GM12878 (cell line): ENCODE data around the gene RSBN1L. TPM values are rescaled to one million over a fixed set of nuclear protein-coding genes. Genes with fewer than 3 reads are reported as not detected.

Source experiments
- ATAC-seq: fragments of 200-7000 bp; cut with Tn5 transposase; 3 replicates; pipeline ENCODE4 v1.9.1; 2020; ENCODE audit warnings: mild to moderate bottlenecking, moderate library complexity
- BruUV-seq: library from RNA; stranded (reverse); fragments of 400-500 nt; replicated peaks from 2 replicates; lab custom pipeline; 2021; lab: Mats Ljungman, UMichigan
- CTCF ChIA-PET: fragments of 300-600 bp; sonication (Branson Sonifier 250); formaldehyde crosslinking; extraction: SDS; loops from one replicate; lab custom pipeline; 2021; ENCODE audit warnings: inconsistent platforms; lab: Yijun Ruan, JAX
- POLR2A ChIA-PET: fragments of 350-600 bp; formaldehyde crosslinking; extraction: SDS; loops from one replicate; lab custom pipeline; 2021; ENCODE audit warnings: inconsistent platforms; lab: Charles Lee
- RAD21 ChIA-PET: fragments of 300-600 bp; sonication (Branson Sonifier 250); formaldehyde crosslinking; loops from one replicate; lab custom pipeline; 2023; ENCODE audit warnings: antibody characterized with exemption; ENCODE audit not compliant: unreplicated experiment; lab: Charles Lee
- SMC1A ChIA-PET: fragments of 300-600 bp; sonication (Branson Sonifier 250); formaldehyde crosslinking; loops from one replicate; lab custom pipeline; 2023; ENCODE audit not compliant: unreplicated experiment, uncharacterized antibody; lab: Charles Lee
- DNase-seq: peaks from one replicate; pipeline ENCODE4 v3.0.0-alpha.2; 2011; ENCODE audit warnings: low read depth, low spot score
- FAIRE-seq: peaks from 3 replicates; lab custom pipeline; 2011; peaks lifted over from hg19 to GRCh38; lab: Jason Lieb, UNC
- H2AFZ ChIP-seq: 2 replicates; pipeline ENCODE4 v1.6.0; 2011; ENCODE audit warnings: low read depth, low read length, control low read depth; ENCODE audit not compliant: control insufficient read depth
- H3K27ac ChIP-seq: 2 replicates; pipeline ENCODE4 v1.5.1; 2011; ENCODE audit warnings: control low read depth; ENCODE audit not compliant: control insufficient read depth, insufficient read depth
- H3K27me3 ChIP-seq, 2 experiments: replicated peaks in 1 of 2; 2 replicates each; pipeline versions ENCODE4 v1.6.0 to v1.6.1; 2011; ENCODE audit warnings: low read length in 1 of 2; ENCODE audit not compliant: control insufficient read depth in 2 of 2, insufficient read depth in 2 of 2
- H3K36me3 ChIP-seq, 2 experiments: 2 replicates each; pipeline ENCODE4 v1.5.1; 2011; ENCODE audit warnings: low read length in 1 of 2; ENCODE audit not compliant: control insufficient read depth in 2 of 2, insufficient read depth in 2 of 2
- H3K4me1 ChIP-seq: 2 replicates; pipeline ENCODE4 v1.6.1; 2011; ENCODE audit warnings: mild to moderate bottlenecking, low read length, moderate library complexity, mixed read lengths; ENCODE audit not compliant: control insufficient read depth, insufficient read depth
- H3K4me2 ChIP-seq: 2 replicates; pipeline ENCODE4 v1.6.0; 2011; ENCODE audit warnings: control low read depth; ENCODE audit not compliant: control insufficient read depth, insufficient read depth
- H3K4me3 ChIP-seq: fragments of 200-600 bp; sonication (generic); 2 replicates; pipeline ENCODE4 v1.5.1; 2016
- H3K79me2 ChIP-seq: 2 replicates; pipeline ENCODE4 v1.6.0; 2011; ENCODE audit warnings: low read length; ENCODE audit not compliant: control insufficient read depth, insufficient read depth
- H3K9ac ChIP-seq: 2 replicates; pipeline ENCODE4 v1.8.0; 2011; ENCODE audit warnings: low read length, control low read depth, mixed read lengths; ENCODE audit not compliant: control insufficient read depth, insufficient read depth
- H3K9me3 ChIP-seq: replicated peaks from 3 replicates; pipeline ENCODE4 v1.5.1; 2011; ENCODE audit warnings: mild to moderate bottlenecking, low read length; ENCODE audit not compliant: control insufficient read depth, insufficient read depth
- H4K20me1 ChIP-seq: 2 replicates; pipeline ENCODE4 v1.6.0; 2011; ENCODE audit not compliant: control insufficient read depth, insufficient read depth
- CBX5 ChIP-seq: sonication (generic); IDR thresholded peaks from 2 replicates; pipeline ENCODE4 v1.6.1; 2016; ENCODE audit warnings: low read depth, moderate library complexity, mild to moderate bottlenecking, inconsistent platforms
- EP300 ChIP-seq, 2 experiments: fragments of 150-350 bp in 1 of 2; IDR thresholded peaks; 2 replicates each; pipeline ENCODE4 v1.6.1; 2011 to 2012; ENCODE audit warnings: low read depth in 2 of 2, low read length in 2 of 2, borderline replicate concordance in 1 of 2, improper control_type of control experiment in 1 of 2, inconsistent platforms in 1 of 2; ENCODE audit not compliant: control insufficient read depth in 1 of 2
- HCFC1 ChIP-seq: fragments of 150-350 bp; IDR thresholded peaks from 2 replicates; pipeline ENCODE4 v1.6.1; 2014; ENCODE audit warnings: low read length
- MAX ChIP-seq: IDR thresholded peaks from 2 replicates; pipeline ENCODE4 v1.6.1; 2012; ENCODE audit warnings: low read depth, low read length, improper control_type of control experiment
- MLLT1 ChIP-seq: fragments of 450-650 bp; IDR thresholded peaks from 2 replicates; pipeline ENCODE4 v1.6.1; 2016; ENCODE audit warnings: mild to moderate bottlenecking
- MYB ChIP-seq: fragments of 150-350 bp; IDR thresholded peaks from 2 replicates; pipeline ENCODE4 v1.6.1; 2014; ENCODE audit warnings: mild to moderate bottlenecking, low read depth, low read length, borderline replicate concordance
- NFYB ChIP-seq: IDR thresholded peaks from 2 replicates; pipeline ENCODE4 v1.6.1; 2011; ENCODE audit warnings: low read depth, mild to moderate bottlenecking, low read length, improper control_type of control experiment, moderate library complexity; ENCODE audit not compliant: insufficient read depth
- NR2C2 ChIP-seq: IDR thresholded peaks from 2 replicates; pipeline ENCODE4 v1.6.1; 2011; ENCODE audit warnings: borderline replicate concordance, low read depth; ENCODE audit not compliant: control insufficient read depth, insufficient read length
- NR2F1 ChIP-seq: fragments of 450-650 bp; conservative IDR thresholded peaks from 2 replicates; pipeline ENCODE4 v1.6.1; 2017; ENCODE audit warnings: mild to moderate bottlenecking
- POLR2AphosphoS5 ChIP-seq: IDR thresholded peaks from 2 replicates; pipeline ENCODE4 v1.6.1; 2011; ENCODE audit warnings: mild to moderate bottlenecking, low read length, inconsistent platforms
- POU2F2 ChIP-seq: IDR thresholded peaks from 3 replicates; pipeline ENCODE4 v1.6.1; 2011; ENCODE audit warnings: low read depth, mild to moderate bottlenecking, low read length, borderline replicate concordance
- RAD21 ChIP-seq: IDR thresholded peaks from 2 replicates; pipeline ENCODE4 v1.6.1; 2011; ENCODE audit warnings: mild to moderate bottlenecking, low read depth, low read length, moderate library complexity; ENCODE audit not compliant: insufficient read depth
- SMC3 ChIP-seq: IDR thresholded peaks from 2 replicates; pipeline ENCODE4 v1.6.1; 2011; ENCODE audit warnings: low read length, improper control_type of control experiment, borderline replicate concordance
- SREBF1 ChIP-seq: IDR thresholded peaks from 2 replicates; pipeline ENCODE4 v1.6.1; 2012; ENCODE audit warnings: mild to moderate bottlenecking, low read length
- TBL1XR1 ChIP-seq: IDR thresholded peaks from 2 replicates; pipeline ENCODE4 v1.6.1; 2012; ENCODE audit warnings: low read depth, low read length, improper control_type of control experiment
- ZNF207 ChIP-seq: fragments of 450-650 bp; IDR thresholded peaks from 2 replicates; pipeline ENCODE4 v1.6.1; 2014; ENCODE audit warnings: antibody characterized with exemption, mild to moderate bottlenecking, borderline replicate concordance
- ZNF24 ChIP-seq: fragments of 450-650 bp; IDR thresholded peaks from 2 replicates; pipeline ENCODE4 v1.6.1; 2017; ENCODE audit warnings: antibody characterized with exemption, mild to moderate bottlenecking
- ZNF622 ChIP-seq: fragments of 450-650 bp; IDR thresholded peaks from 2 replicates; pipeline ENCODE4 v1.6.1; 2017; ENCODE audit warnings: mild to moderate bottlenecking, inconsistent platforms
- WGBS: methylation state at CpG from one replicate; pipeline ENCODE4 v1.1.6; 2016; ENCODE audit warnings: low lambda C conversion rate; ENCODE audit not compliant: insufficient replicate concordance, insufficient coverage; ENCODE audit errors: missing lambda C conversion rate; 5-methylcytosine and 5-hydroxymethylcytosine counted together
- in situ Hi-C: fragments of 300-500 bp; cut with MboI; formaldehyde crosslinking; loops from 9 replicates; pipeline ENCODE4 v1.14.3; 2018; ENCODE audit warnings: mixed read lengths
- intact Hi-C: fragments of 100-400 bp; cut with micrococcal nuclease; formaldehyde crosslinking; loops from one replicate; pipeline ENCODE4 v1.14.2; 2022; ENCODE audit not compliant: unreplicated experiment
- polyA plus RNA-seq, 11 experiments: library from polyadenylated mRNA; depleted of rRNA in 4 of 11; unstranded in 6 of 11; stranded (reverse) in 5 of 11; fragments of >200 nt; fragmentation: Nextera tagmentation in 4 of 11; fragmentation: Illumina TruSeq in 1 of 11; extraction: Ambion mirVana in 4 of 11; extraction: Trizol in 1 of 11; gene quantifications; 1 replicate in 1 of 11; 2 replicates in 10 of 11; pipeline versions ENCODE4 v1.2.1 to v1.2.3, GENCODE V29; 2011 to 2016; ENCODE audit warnings: inconsistent platforms in 2 of 11, missing spikeins in 2 of 11, low read depth in 1 of 11
- total RNA-seq, 4 experiments: library from RNA; depleted of rRNA in 3 of 4; stranded (reverse); fragments of >200 nt in 3 of 4; fragmentation: Illumina TruSeq in 1 of 4; extraction: Trizol in 1 of 4; gene quantifications; 2 replicates each; pipeline versions ENCODE4 v1.2.1 to v1.2.3, GENCODE V29; 2013 to 2021

Gene RSBN1L
- total and polyA plus RNA-seq, 10 of the 15 experiments (the other 5 are each of a cell fraction or from before 2014, with no cell fraction given), result 4.5 to 23.7 (median 10.3) TPM

GRCh38 chr7:77738382-77738781 is 42.1 kb downstream of the RSBN1L start:
- DNase-seq (no peak), ATAC-seq (no peak), FAIRE-seq (no peak)
- Histone ChIP-seq H3K79me2 (peaks cover 13% of the 10 kb centered on the region), H3K4me2 (no peak overlapping the region), H2AFZ (no peak overlapping the region), H4K20me1 (no peaks in the 10 kb centered on the region), H3K9me3 (no peaks in the 10 kb centered on the region), H3K36me3 (peaks cover 2 to 16% of the 10 kb centered on the region in 2 experiments; a peak in 3 of 4 replicates), H3K27me3 (no peaks in the 10 kb centered on the region), H3K9ac (no peak overlapping the region), H3K4me1 (no peaks in the 10 kb centered on the region), H3K27ac (no peak overlapping the region), H3K4me3 (no peak overlapping the region)
- in situ Hi-C loops (no loop called here), intact Hi-C loops (no loop called here)
- CTCF ChIA-PET, result no interaction called here
- BruUV-seq, result TSS peak; percentile 24
- SMC1A ChIA-PET, result interaction anchor here (0.8 kb wide), 1 partner anchor 15 kb away, joined by 3 read pairs; no protein-coding TSS in a partner anchor
- WGBS, result 100% methylated on average over 1 of the region's 1 CpG
- TF ChIP-seq CBX5 (no peak), ZNF622 (no peak), RAD21 (no peak), ZNF24 (no peak), MAX (no peak), NFYB (no peak), POU2F2 (no peak), TBL1XR1 (no peak), MYB (no peak), ZNF207 (no peak), NR2F1 (no peak), SREBF1 (no peak), MLLT1 (no peak), HCFC1 (no peak), EP300 (IDR thresholded peaks at IDR 0.05; ENCODE audit: borderline replicate concordance in 1 of 2, control insufficient read depth in 1 of 2, low read depth in 2 of 2, low read length in 2 of 2) (no peak), SMC3 (no peak), POLR2AphosphoS5 (no peak), NR2C2 (no peak)
- POLR2A ChIA-PET, result no interaction called here
- RAD21 ChIA-PET, result no interaction called here
